Measurements from ENCODE around the gene SPNS2.

DNA sequence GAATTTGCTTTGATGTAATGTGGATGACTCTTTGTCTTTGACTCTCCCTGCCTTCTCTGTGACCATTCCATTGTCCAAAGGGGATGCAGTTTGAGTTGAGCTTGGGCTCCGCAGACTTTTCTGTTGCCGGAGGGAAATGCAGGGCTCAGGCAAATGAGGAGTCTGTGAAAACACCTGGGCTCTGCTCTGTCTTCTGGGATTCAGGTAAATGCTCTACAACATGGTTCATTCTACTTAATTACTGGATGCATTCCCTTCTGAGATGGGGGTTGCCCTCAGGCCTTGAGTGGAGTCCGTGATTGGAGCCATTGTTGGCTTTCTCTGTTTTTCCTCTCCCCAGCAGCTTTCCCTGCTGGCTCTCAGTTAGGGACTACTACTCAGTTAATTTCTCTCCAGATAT is 26.4 kb upstream of the SPNS2 start:
- TF ChIP-seq, protein P1, sequence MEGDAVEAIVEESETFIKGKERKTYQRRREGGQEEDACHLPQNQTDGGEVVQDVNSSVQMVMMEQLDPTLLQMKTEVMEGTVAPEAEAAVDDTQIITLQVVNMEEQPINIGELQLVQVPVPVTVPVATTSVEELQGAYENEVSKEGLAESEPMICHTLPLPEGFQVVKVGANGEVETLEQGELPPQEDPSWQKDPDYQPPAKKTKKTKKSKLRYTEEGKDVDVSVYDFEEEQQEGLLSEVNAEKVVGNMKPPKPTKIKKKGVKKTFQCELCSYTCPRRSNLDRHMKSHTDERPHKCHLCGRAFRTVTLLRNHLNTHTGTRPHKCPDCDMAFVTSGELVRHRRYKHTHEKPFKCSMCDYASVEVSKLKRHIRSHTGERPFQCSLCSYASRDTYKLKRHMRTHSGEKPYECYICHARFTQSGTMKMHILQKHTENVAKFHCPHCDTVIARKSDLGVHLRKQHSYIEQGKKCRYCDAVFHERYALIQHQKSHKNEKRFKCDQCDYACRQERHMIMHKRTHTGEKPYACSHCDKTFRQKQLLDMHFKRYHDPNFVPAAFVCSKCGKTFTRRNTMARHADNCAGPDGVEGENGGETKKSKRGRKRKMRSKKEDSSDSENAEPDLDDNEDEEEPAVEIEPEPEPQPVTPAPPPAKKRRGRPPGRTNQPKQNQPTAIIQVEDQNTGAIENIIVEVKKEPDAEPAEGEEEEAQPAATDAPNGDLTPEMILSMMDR (IDR thresholded peaks at IDR 0.05) = no peak
- no peak for TF ChIP-seq ZFX (IDR thresholded peaks at IDR 0.05; ENCODE audit: borderline replicate concordance)

All from 22Rv1 (cell line).